Mucosa of rectum (tissue), 2 donors: Measurements from ENCODE around the gene STAG2.

Source experiments
- H3K27ac ChIP-seq, 2 donors: one replicate each; pipeline ENCODE4 v1.7.0; 2013; ENCODE audit warnings: inconsistent platforms in 2 of 2, low read depth in 2 of 2, low read length in 2 of 2
- H3K27me3 ChIP-seq, 2 donors: one replicate each; pipeline ENCODE4 v1.7.0; 2013; ENCODE audit warnings: low read length in 2 of 2; ENCODE audit not compliant: control insufficient read depth in 2 of 2, insufficient read depth in 2 of 2
- H3K36me3 ChIP-seq, 2 donors: one replicate each; pipeline ENCODE4 v1.7.0; 2013; ENCODE audit warnings: low read length in 2 of 2; ENCODE audit not compliant: control insufficient read depth in 2 of 2, insufficient read depth in 2 of 2
- H3K4me1 ChIP-seq, 2 donors: one replicate each; pipeline ENCODE4 v1.7.0; 2013; ENCODE audit warnings: low read length in 2 of 2, mild to moderate bottlenecking in 1 of 2; ENCODE audit not compliant: control insufficient read depth in 2 of 2, insufficient read depth in 2 of 2
- H3K4me3 ChIP-seq, 2 donors: one replicate each; pipeline ENCODE4 v1.7.0; 2013; ENCODE audit warnings: low read length in 2 of 2
- H3K9ac ChIP-seq, 2 donors: one replicate each; pipeline ENCODE4 v1.7.0; 2013; ENCODE audit warnings: low read length in 2 of 2, low read depth in 1 of 2, mild to moderate bottlenecking in 1 of 2
- H3K9me3 ChIP-seq, 2 donors: one replicate each; pipeline ENCODE4 v1.7.0; 2013; ENCODE audit warnings: low read length in 2 of 2; ENCODE audit not compliant: control insufficient read depth in 2 of 2
- donor health status: healthy.
- donor health status: Normal muscosa, but diverticular disease.

STAG2 gene

DNA sequence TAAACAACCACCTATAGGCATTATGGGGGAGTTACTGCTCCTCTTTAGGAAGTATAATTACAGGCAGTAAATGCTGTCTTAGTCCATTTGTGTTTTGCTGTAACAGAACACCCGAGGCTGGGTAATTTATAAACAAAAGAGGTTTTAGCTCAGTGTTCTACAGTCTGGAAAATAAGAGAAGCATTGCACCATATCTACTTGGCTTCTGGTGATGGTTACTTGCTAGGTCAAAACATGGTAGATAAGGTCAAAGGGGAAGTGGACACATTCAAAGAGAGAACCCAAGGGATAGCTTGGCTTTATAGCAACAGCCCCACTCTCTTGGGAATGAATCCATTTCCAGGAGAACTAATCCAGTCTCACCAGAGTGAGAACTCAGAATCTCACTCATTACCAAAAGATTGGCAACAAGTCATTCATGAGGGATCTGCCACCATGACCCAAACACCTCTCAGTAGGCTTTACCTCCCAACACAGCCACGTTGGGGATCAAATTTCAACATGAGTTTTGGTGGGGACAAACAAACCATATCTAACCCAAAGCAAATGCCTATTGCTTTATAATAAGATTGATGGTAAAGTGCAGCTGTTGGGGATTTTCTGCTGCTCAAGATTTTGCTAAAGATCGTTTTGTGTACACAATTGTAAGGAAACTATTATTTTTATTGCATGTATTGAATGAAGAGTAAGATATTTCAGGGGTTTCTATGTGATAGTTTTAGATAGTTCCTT lies 32.6 kb downstream of the STAG2 start:
- no peak overlapping the region for H3K9ac ChIP-seq
- H3K27ac ChIP-seq: no peak overlapping the region
- no peaks in the 10 kb centered on the region for H3K9me3 ChIP-seq
- H3K4me3 ChIP-seq: no peak overlapping the region
- H3K4me1 ChIP-seq: no peaks in the 10 kb centered on the region
- no peaks in the 10 kb centered on the region for H3K27me3 ChIP-seq
- no peaks in the 10 kb centered on the region for H3K36me3 ChIP-seq

DNA sequence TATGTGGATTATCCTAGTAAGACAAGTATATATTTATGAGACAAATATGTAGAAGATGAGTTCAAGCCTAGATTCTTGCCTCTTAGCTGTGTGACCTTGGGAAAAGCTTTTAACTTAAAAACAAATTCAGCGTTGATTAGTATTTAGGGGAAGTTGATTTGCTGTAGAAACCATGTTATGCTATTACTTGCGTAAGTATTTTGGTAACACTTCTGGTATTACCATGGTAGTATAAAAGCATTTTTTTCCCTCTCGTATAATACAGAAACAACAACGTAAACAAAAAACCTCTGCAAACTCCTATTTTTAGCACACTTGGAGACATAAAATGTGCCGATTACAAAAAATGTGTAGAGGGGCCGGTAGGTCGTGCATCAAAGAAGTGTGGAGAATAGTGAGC lies 33.2 kb downstream of the STAG2 start:
- H3K9me3 ChIP-seq: no peaks in the 10 kb centered on the region
- no peaks in the 10 kb centered on the region for H3K36me3 ChIP-seq
- H3K9ac ChIP-seq: no peak overlapping the region
- H3K4me1 ChIP-seq: no peaks in the 10 kb centered on the region
- H3K27me3 ChIP-seq: no peaks in the 10 kb centered on the region
- H3K4me3 ChIP-seq: no peak overlapping the region
- H3K27ac ChIP-seq: no peak overlapping the region

- Histone ChIP-seq H3K27me3 (no peaks in the 10 kb centered on the region), H3K4me1 (no peaks in the 10 kb centered on the region), H3K9me3 (no peaks in the 10 kb centered on the region), H3K27ac (no peak overlapping the region), H3K9ac (no peak overlapping the region), H3K36me3 (no peaks in the 10 kb centered on the region), H3K4me3 (no peak overlapping the region)
Observed at GRCh38 chrX:124001581-124001980, 40.1 kb downstream of the STAG2 start.

DNA sequence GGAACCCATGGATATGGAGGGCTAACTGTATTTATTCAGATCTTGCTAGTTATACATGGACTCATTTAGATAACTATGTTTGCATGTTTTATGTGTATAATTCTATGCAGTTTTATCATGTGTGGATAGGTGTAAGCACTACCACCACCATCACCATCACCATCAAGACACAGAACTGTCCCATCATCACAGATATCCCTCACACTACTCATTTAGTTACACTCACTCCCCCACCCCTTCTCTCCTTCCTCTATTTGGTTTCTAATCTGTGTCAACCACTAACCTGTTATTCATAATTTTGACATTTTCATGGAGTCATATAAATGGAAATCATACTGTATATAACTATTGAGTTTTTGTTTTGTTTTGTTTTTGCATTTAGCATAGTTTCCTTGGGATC lies 43.7 kb downstream of the STAG2 start:
- H3K4me1 ChIP-seq: no peaks in the 10 kb centered on the region
- H3K27me3 ChIP-seq: no peaks in the 10 kb centered on the region
- no peak overlapping the region for H3K4me3 ChIP-seq
- H3K36me3 ChIP-seq: no peaks in the 10 kb centered on the region
- no peak overlapping the region for H3K9ac ChIP-seq
- H3K9me3 ChIP-seq: no peaks in the 10 kb centered on the region
- no peak overlapping the region for H3K27ac ChIP-seq

DNA sequence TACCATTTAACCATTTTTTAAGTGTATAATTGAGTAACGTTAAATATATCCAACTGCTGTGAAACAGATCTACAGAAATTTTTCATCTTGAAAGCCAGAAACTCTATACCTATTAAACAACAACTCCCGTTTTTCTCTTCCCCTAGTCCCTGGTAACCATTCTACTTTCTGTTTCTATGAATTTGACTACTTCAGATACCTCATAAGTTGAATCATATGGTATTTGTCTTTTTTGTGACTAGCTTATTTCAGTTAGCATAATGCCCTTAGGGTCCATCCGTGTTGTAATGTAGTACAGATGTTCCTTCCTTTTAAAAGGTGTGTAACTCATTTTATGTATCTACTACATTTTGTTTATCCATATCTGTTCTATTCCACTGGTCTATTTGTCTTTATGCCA lies 48.7 kb downstream of the STAG2 start:
- Histone ChIP-seq H3K36me3 (no peaks in the 10 kb centered on the region), H3K4me1 (no peaks in the 10 kb centered on the region), H3K9me3 (no peaks in the 10 kb centered on the region), H3K4me3 (no peak overlapping the region), H3K9ac (no peak overlapping the region), H3K27me3 (no peaks in the 10 kb centered on the region), H3K27ac (no peak overlapping the region)

DNA sequence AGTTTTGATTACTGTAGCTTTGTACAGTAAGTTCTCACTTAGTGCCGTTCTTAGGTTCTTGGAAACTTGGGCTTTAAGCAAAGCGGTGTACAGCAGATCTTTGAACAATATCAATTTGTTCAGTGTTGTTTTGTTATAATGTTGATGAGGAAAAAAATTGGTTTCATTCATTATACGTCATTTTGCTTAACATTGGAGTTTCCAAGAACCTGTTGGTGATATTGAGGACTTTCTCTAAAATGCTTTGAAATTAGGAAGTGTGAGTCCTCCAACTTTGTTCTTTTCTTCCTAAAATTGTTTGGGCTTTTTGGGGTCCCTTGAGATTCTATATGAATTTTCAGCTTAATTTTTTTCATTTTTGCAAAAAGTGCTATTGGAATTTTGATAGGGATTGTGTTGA lies 49.1 kb downstream of the STAG2 start:
- Histone ChIP-seq H3K9me3 (no peaks in the 10 kb centered on the region), H3K27ac (no peak overlapping the region), H3K4me1 (no peaks in the 10 kb centered on the region), H3K9ac (no peak overlapping the region), H3K4me3 (no peak overlapping the region), H3K27me3 (no peaks in the 10 kb centered on the region), H3K36me3 (no peaks in the 10 kb centered on the region)

GRCh38 chrX:124015721-124016120 lies 54.2 kb downstream of the STAG2 start:
- no peaks in the 10 kb centered on the region for H3K36me3 ChIP-seq
- no peak overlapping the region for H3K27ac ChIP-seq
- H3K9me3 ChIP-seq: no peaks in the 10 kb centered on the region
- H3K27me3 ChIP-seq: no peaks in the 10 kb centered on the region
- H3K4me1 ChIP-seq: peaks cover 0 to 3% of the 10 kb centered on the region in 2 donors
- H3K4me3 ChIP-seq: no peak overlapping the region
- no peak overlapping the region for H3K9ac ChIP-seq

GRCh38 chrX:124016825-124017224 lies 55.3 kb downstream of the STAG2 start:
- H3K9ac ChIP-seq: no peak overlapping the region
- no peaks in the 10 kb centered on the region for H3K27me3 ChIP-seq
- H3K4me3 ChIP-seq: no peak overlapping the region
- peaks cover 0 to 3% of the 10 kb centered on the region in 2 donors for H3K4me1 ChIP-seq
- H3K36me3 ChIP-seq: no peaks in the 10 kb centered on the region
- H3K27ac ChIP-seq: no peak overlapping the region
- no peaks in the 10 kb centered on the region for H3K9me3 ChIP-seq

DNA sequence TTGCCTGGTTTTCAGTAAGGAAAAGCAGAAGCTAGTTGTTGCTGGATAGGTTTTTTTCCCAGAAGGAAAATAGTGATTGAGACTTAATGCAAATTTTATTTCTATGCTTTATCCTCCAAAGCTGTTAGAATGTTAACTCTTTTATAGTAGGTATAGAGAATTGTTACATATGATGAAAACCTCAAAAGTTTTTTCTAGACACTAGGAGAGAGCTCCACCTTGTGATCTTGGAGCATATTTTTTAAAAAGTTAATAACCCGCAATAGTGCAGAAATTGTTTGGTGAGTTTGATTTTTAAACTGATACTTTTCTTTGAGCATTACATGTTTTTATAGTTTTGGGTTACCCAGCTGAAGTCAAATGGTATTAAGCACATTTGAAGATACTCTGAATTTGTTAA lies 56.5 kb downstream of the STAG2 start:
- no peak overlapping the region for H3K4me3 ChIP-seq
- no peaks in the 10 kb centered on the region for H3K9me3 ChIP-seq
- H3K27me3 ChIP-seq: no peaks in the 10 kb centered on the region
- H3K36me3 ChIP-seq: no peaks in the 10 kb centered on the region
- H3K4me1 ChIP-seq: peaks cover 0 to 3% of the 10 kb centered on the region in 2 donors
- no peak overlapping the region for H3K27ac ChIP-seq
- no peak overlapping the region for H3K9ac ChIP-seq

- Histone ChIP-seq H3K27ac (no peak overlapping the region), H3K4me1 (no peaks in the 10 kb centered on the region), H3K27me3 (no peaks in the 10 kb centered on the region), H3K36me3 (no peaks in the 10 kb centered on the region), H3K4me3 (no peak overlapping the region), H3K9ac (no peak overlapping the region), H3K9me3 (no peaks in the 10 kb centered on the region)
Observed at GRCh38 chrX:124023838-124024238, 62.3 kb downstream of the STAG2 start.

- Histone ChIP-seq H3K36me3 (no peaks in the 10 kb centered on the region), H3K9me3 (no peaks in the 10 kb centered on the region), H3K9ac (no peak overlapping the region), H3K27me3 (no peaks in the 10 kb centered on the region), H3K27ac (no peak overlapping the region), H3K4me1 (no peaks in the 10 kb centered on the region), H3K4me3 (no peak overlapping the region)
Observed at GRCh38 chrX:124026529-124026928, 65.0 kb downstream of the STAG2 start.
